GF-D8 (cell line): Measurements from ENCODE around the gene CACNA1D.

ENCODE experiments used
- DNase-seq: peaks from one replicate; lab custom pipeline; 2025; lab: John Stamatoyannopoulos, UW

CACNA1D gene

GRCh38 chr3:53845103-53845880 lies 350.9 kb downstream of the CACNA1D start:
- no peak for DNase-seq

GRCh38 chr3:53845881-53846133 lies 351.4 kb downstream of the CACNA1D start:
- DNase-seq, result no peak

GRCh38 chr3:53846134-53846850 lies 351.9 kb downstream of the CACNA1D start, which contains the start of the genes CHDH and IL17RB:
Gene CHDH (minus strand): TSS chr3:53846419. CDS start chr3:53824008, 22,411 bp downstream.
Gene IL17RB (plus strand): TSS chr3:53846568. CDS start chr3:53846589, 21 bp downstream.
- DNase-seq, result no peak

- DNase-seq, result no peak
These were observed 352.4 kb downstream of the CACNA1D start for GRCh38 chr3:53846851-53847155.

GRCh38 chr3:53849916-53850315 lies 355.5 kb downstream of the CACNA1D start:
- DNase-seq, result no peak

GRCh38 chr3:53850895-53851294 lies 356.5 kb downstream of the CACNA1D start:
- DNase-seq, result no peak

GRCh38 chr3:53856964-53857363 lies 362.6 kb downstream of the CACNA1D start:
- DNase-seq, result no peak

GRCh38 chr3:53858096-53858741 lies 363.8 kb downstream of the CACNA1D start:
- DNase-seq, result no peak

GRCh38 chr3:53859178-53859577 lies 364.8 kb downstream of the CACNA1D start:
- no peak for DNase-seq

- no peak for DNase-seq
These were observed 365.8 kb downstream of the CACNA1D start for GRCh38 chr3:53860196-53860595.

GRCh38 chr3:53862241-53862640 lies 367.8 kb downstream of the CACNA1D start:
- no peak for DNase-seq

GRCh38 chr3:53863145-53863544 lies 368.7 kb downstream of the CACNA1D start:
- DNase-seq, result no peak
